Measurements from ENCODE around the gene OR1F1. TPM values are rescaled to one million over a fixed set of nuclear protein-coding genes. Genes with fewer than 3 reads are reported as not detected.

OR1F1 gene
- total and polyA plus RNA-seq, 12 donors: not detected

DNA sequence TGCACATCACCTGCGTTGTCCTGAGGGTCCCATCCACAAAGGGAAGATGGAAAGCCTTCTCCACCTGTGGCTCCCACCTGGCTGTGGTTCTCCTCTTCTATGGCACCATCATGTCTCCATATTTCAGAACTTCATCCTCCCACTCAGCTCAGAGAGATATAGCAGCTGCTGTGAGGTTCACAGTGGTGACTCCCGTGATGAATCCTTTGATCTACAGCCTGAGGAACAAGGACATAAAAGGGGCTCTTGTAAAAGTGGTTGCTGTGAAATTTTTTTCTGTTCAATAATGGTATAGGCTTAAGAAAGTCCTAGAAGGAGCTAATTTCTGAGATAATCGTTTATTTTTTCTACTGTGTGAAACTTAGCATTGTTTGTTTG is 28.2 kb downstream of the OR1F1 start:
- TF ChIP-seq, protein P1, sequence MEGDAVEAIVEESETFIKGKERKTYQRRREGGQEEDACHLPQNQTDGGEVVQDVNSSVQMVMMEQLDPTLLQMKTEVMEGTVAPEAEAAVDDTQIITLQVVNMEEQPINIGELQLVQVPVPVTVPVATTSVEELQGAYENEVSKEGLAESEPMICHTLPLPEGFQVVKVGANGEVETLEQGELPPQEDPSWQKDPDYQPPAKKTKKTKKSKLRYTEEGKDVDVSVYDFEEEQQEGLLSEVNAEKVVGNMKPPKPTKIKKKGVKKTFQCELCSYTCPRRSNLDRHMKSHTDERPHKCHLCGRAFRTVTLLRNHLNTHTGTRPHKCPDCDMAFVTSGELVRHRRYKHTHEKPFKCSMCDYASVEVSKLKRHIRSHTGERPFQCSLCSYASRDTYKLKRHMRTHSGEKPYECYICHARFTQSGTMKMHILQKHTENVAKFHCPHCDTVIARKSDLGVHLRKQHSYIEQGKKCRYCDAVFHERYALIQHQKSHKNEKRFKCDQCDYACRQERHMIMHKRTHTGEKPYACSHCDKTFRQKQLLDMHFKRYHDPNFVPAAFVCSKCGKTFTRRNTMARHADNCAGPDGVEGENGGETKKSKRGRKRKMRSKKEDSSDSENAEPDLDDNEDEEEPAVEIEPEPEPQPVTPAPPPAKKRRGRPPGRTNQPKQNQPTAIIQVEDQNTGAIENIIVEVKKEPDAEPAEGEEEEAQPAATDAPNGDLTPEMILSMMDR (IDR thresholded peaks at IDR 0.05): no peak
- no peak for DNase-seq
- Histone ChIP-seq H3K27me3 (peaks cover 0 to 7% (median 0%) of the 10 kb centered on the region in 7 donors), H3K4me1 (peaks cover 0 to 6% (median 0%) of the 10 kb centered on the region in 9 donors), H3K36me3 (peaks cover 0 to 2% (median 0%) of the 10 kb centered on the region in 9 donors), H3K27ac (peak overlapping the region in 1 of 10 donors; percentile 69), H3K9me3 (peaks cover 0 to 42% (median 9%) of the 10 kb centered on the region in 11 donors), H3K4me3 (no peak overlapping the region)
- intact Hi-C loops (cut with DNase I): no loop called here
- no peak for ATAC-seq
- WGBS, 2 donors: 51 to 53% methylated on average over 3 of the region's 3 CpGs

DNA sequence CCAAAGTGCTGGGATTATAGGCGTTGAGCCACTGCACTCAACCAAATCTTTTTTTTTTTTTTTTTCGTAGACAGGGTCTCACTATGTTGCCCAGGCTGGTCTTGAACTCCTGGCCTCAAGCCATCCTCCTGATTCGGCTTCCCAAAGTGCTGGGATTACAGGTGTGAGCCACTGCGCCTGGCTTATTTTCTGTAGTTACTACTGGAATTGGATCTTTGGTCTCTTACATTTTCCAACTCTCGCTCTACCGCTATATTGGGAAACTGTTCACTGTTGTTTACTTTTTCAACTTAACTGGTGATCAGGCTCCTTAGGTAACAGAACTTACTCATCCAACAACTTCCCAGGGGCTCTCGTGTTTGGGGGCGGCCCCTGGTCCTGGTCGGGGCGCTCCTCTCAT is 32.8 kb downstream of the OR1F1 start:
- Histone ChIP-seq H3K36me3 (peaks cover 0 to 48% (median 39%) of the 10 kb centered on the region in 9 donors), H3K4me1 (no peaks in the 10 kb centered on the region), H3K4me3 (no peak overlapping the region), H3K9me3 (peaks cover 10 to 88% (median 55%) of the 10 kb centered on the region in 11 donors), H3K27me3 (no peaks in the 10 kb centered on the region), H3K27ac (no peak overlapping the region)
- intact Hi-C loops (cut with DNase I): loop anchor here in 2 of 10 donors (10.0 kb wide), 1 partner anchor 94 kb away; no protein-coding TSS in a partner anchor
- DNase-seq (no peak), ATAC-seq (no peak)
- TF ChIP-seq, protein P1 (IDR thresholded peaks at IDR 0.05): no peak
- WGBS, 2 donors: 92 to 95% methylated on average over 10 of the region's 10 CpGs

DNA sequence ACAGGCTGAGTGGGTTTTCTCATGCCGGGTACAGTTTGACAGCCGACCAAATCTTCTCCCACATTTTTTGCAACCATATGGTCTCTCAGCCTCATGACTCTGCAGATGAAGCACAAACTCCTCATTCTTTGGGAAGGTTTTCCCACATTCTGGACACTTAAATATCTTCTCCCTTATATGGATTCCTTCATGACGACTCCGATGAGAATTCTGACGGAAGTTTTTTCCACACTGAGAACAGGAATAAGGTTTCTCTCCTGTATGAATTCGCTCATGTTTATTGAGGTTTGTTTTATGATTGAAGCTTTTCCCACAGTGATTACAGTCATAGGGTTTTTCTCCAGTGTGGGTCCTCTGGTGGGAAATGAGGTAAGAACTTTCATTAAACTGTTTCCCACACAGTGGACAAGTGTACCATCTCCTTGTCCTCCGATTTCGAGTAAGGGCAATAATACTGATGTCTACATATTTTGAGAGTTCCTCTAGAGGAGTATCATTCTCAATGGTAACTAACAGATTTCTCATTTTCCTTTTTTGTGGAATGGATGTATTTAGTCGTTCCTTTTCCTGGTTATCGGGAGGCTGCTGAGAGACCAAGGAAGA is 36.0 kb downstream of the OR1F1 start:
- Histone ChIP-seq H3K36me3 (peaks cover 0 to 80% (median 70%) of the 10 kb centered on the region in 9 donors), H3K4me3 (no peak overlapping the region), H3K4me1 (no peaks in the 10 kb centered on the region), H3K27ac (no peak overlapping the region), H3K27me3 (no peaks in the 10 kb centered on the region), H3K9me3 (peaks cover 10 to 100% (median 87%) of the 10 kb centered on the region in 11 donors)
- ATAC-seq (no peak), DNase-seq (no peak)
- intact Hi-C loops (cut with DNase I): loop anchor here in 2 of 10 donors (10.0 kb wide), 1 partner anchor 91 kb away; no protein-coding TSS in a partner anchor
- WGBS, 2 donors: 98 to 100% methylated on average over 10 of the region's 10 CpGs
- TF ChIP-seq, protein P1 (IDR thresholded peaks at IDR 0.05): no peak

DNA sequence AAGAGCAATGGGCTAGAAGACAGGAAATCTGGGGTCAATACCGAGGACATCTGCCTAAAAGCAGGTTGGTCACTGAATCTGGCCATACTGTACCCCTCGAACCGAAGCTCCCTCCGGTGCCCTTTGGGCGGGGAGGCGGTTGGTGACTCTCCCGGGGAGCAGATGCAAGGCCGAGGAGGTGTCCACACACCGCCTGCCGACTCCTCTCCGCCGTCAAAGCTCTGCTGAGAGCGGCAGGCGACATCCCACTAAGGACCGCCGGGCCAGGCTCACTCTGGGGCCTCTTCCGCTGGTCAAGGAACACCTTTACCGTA is 46.5 kb downstream of the OR1F1 start:
- Histone ChIP-seq H3K4me1 (peaks cover 4 to 19% (median 14%) of the 10 kb centered on the region in 9 donors), H3K9me3 (peaks cover 0 to 45% (median 12%) of the 10 kb centered on the region in 11 donors), H3K36me3 (peaks cover 0 to 42% (median 36%) of the 10 kb centered on the region in 9 donors), H3K27me3 (no peaks in the 10 kb centered on the region), H3K27ac (peak overlapping the region; percentile 85 to 99 (median 96)), H3K4me3 (peak overlapping the region; percentile 68 to 95 (median 84))
- WGBS, 2 donors: 3% methylated on average over 18 of the region's 18 CpGs
- TF ChIP-seq, protein P1 (IDR thresholded peaks at IDR 0.05): no peak
- intact Hi-C loops (cut with DNase I): loop anchor here in 3 of 10 donors (2.0 to 10.0 kb wide), 4 partner anchors 28 to 170 kb away; partner anchors contain the start of genes ZNF174 (in 1 of the 3), ZNF263 (in 1 of the 3) and ZSCAN32 (in 1 of the 3)
- no peak for ATAC-seq
- DNase-seq: no peak

All from heart right ventricle (tissue), 16 donors.